Left ventricle myocardium inferior (tissue), 1 donor: ENCODE measurements around the gene DUSP7. TPM values are rescaled to one million over a fixed set of nuclear protein-coding genes. Genes with fewer than 3 reads are reported as not detected.

Experiments used
- DNase-seq: peaks from one replicate; pipeline ENCODE4 v3.0.0-alpha.2; 2020
- H3K27ac ChIP-seq: fragments of 200-600 bp; replicated peaks from 2 replicates; pipeline ENCODE4 v1.8.0; 2021
- H3K27me3 ChIP-seq: fragments of 200-600 bp; 2 replicates; pipeline ENCODE4 v1.8.0; 2021; ENCODE audit warnings: low read depth
- H3K36me3 ChIP-seq: fragments of 200-600 bp; 2 replicates; pipeline ENCODE4 v1.8.0; 2021
- H3K4me1 ChIP-seq: fragments of 200-600 bp; 2 replicates; pipeline ENCODE4 v1.8.0; 2021
- H3K4me3 ChIP-seq: fragments of 200-600 bp; 2 replicates; pipeline ENCODE4 v1.8.0; 2021; ENCODE audit warnings: mild to moderate bottlenecking, moderate library complexity
- H3K9me3 ChIP-seq: fragments of 200-600 bp; replicated peaks from 2 replicates; pipeline ENCODE4 v1.8.0; 2021
- CTCF ChIP-seq: fragments of 200-600 bp; IDR thresholded peaks from 2 replicates; pipeline ENCODE4 v1.8.0; 2021; ENCODE audit warnings: antibody characterized with exemption, mild to moderate bottlenecking, borderline replicate concordance
- intact Hi-C: fragments of 100-400 bp; cut with micrococcal nuclease; formaldehyde crosslinking; loops from one replicate; pipeline ENCODE4 v1.11.0; 2022
- total RNA-seq: library from RNA; stranded (reverse); fragmentation: NEBNext Ultra II Directional; extraction: Animal tissue kit (Norgen Biotek cat#: 25700); gene quantifications from one replicate; pipeline ENCODE4 v1.2.1, GENCODE V29; 2021
- donor health status: DM: no; HTN: yes; CAD: no; lungs with severe emphysema.

The DUSP7 gene
- total RNA-seq, 1 donor from 2014 or later: 23.1 TPM

- Histone ChIP-seq H3K9me3 (no peaks in the 10 kb centered on the region), H3K4me1 (peaks cover 42% of the 10 kb centered on the region), H3K27me3 (no peaks in the 10 kb centered on the region), H3K36me3 (no peaks in the 10 kb centered on the region), H3K4me3 (no peak overlapping the region), H3K27ac (no peak overlapping the region)
- TF ChIP-seq CTCF: no peak
- intact Hi-C loops: no loop called here
- DNase-seq: no peak
Observed at GRCh38 chr3:52068055-52068571, 11.7 kb upstream of the DUSP7 start.

- Histone ChIP-seq H3K4me3 (no peak overlapping the region), H3K27ac (no peak overlapping the region), H3K4me1 (peaks cover 45% of the 10 kb centered on the region), H3K27me3 (no peaks in the 10 kb centered on the region), H3K9me3 (no peaks in the 10 kb centered on the region), H3K36me3 (no peaks in the 10 kb centered on the region)
- intact Hi-C loops: no loop called here
- no peak for TF ChIP-seq CTCF
- no peak for DNase-seq
Observed at GRCh38 chr3:52067526-52067925, 11.2 kb upstream of the DUSP7 start.

- Histone ChIP-seq H3K36me3 (no peaks in the 10 kb centered on the region), H3K27me3 (no peaks in the 10 kb centered on the region), H3K4me3 (no peak overlapping the region), H3K4me1 (peaks cover 47% of the 10 kb centered on the region), H3K27ac (no peak overlapping the region), H3K9me3 (no peaks in the 10 kb centered on the region)
- no peak for TF ChIP-seq CTCF
- intact Hi-C loops: no loop called here
- no peak for DNase-seq
Observed at GRCh38 chr3:52067046-52067445, 10.7 kb upstream of the DUSP7 start.

- H3K4me3 ChIP-seq: no peak overlapping the region
- no peaks in the 10 kb centered on the region for H3K36me3 ChIP-seq
- peak; percentile 43 for DNase-seq
- no peaks in the 10 kb centered on the region for H3K27me3 ChIP-seq
- no peak for TF ChIP-seq CTCF
- intact Hi-C loops: no loop called here
- H3K27ac ChIP-seq: peak overlapping the region; percentile 65
- no peaks in the 10 kb centered on the region for H3K9me3 ChIP-seq
- peaks cover 35% of the 10 kb centered on the region for H3K4me1 ChIP-seq
Observed at GRCh38 chr3:52065264-52065756, 8.9 kb upstream of the DUSP7 start.

- Histone ChIP-seq H3K36me3 (no peaks in the 10 kb centered on the region), H3K9me3 (no peaks in the 10 kb centered on the region), H3K27ac (no peak overlapping the region), H3K4me3 (no peak overlapping the region), H3K4me1 (peaks cover 28% of the 10 kb centered on the region), H3K27me3 (no peaks in the 10 kb centered on the region)
- no peak for DNase-seq
- no peak for TF ChIP-seq CTCF
- intact Hi-C loops: no loop called here
Observed at GRCh38 chr3:52064561-52064960, 8.2 kb upstream of the DUSP7 start.
